Panc1 (cell line): Measurements from ENCODE around the gene CHRM4.

Experiments
- POLR2AphosphoS5 ChIP-seq: IDR thresholded peaks from 2 replicates; pipeline ENCODE4 v1.6.1; 2012; ENCODE audit warnings: mild to moderate bottlenecking, low read depth, low read length, moderate library complexity
- TF ChIP-seq, protein P1 (sequence below): fragments of 450-650 bp; IDR thresholded peaks from 2 replicates; pipeline ENCODE4 v1.5.1; 2017; ENCODE audit warnings: mild to moderate bottlenecking

- TF ChIP-seq, protein P1, sequence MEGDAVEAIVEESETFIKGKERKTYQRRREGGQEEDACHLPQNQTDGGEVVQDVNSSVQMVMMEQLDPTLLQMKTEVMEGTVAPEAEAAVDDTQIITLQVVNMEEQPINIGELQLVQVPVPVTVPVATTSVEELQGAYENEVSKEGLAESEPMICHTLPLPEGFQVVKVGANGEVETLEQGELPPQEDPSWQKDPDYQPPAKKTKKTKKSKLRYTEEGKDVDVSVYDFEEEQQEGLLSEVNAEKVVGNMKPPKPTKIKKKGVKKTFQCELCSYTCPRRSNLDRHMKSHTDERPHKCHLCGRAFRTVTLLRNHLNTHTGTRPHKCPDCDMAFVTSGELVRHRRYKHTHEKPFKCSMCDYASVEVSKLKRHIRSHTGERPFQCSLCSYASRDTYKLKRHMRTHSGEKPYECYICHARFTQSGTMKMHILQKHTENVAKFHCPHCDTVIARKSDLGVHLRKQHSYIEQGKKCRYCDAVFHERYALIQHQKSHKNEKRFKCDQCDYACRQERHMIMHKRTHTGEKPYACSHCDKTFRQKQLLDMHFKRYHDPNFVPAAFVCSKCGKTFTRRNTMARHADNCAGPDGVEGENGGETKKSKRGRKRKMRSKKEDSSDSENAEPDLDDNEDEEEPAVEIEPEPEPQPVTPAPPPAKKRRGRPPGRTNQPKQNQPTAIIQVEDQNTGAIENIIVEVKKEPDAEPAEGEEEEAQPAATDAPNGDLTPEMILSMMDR: no peak
- TF ChIP-seq POLR2AphosphoS5: no peak
Observed at GRCh38 chr11:46414466-46414796, 22.9 kb upstream of the CHRM4 start.
